OCI-LY7 (cell line): ENCODE data around the gene SPATS1. TPM values are rescaled to one million over a fixed set of nuclear protein-coding genes. Genes with fewer than 3 reads are reported as not detected.

Experiments
- BruUV-seq: library from RNA; stranded (reverse); fragments of 400-500 nt; replicated peaks from 2 replicates; lab custom pipeline; 2021; lab: Mats Ljungman, UMichigan
- CTCF ChIA-PET: fragments of 300-600 bp; sonication (Branson Sonifier 250); formaldehyde crosslinking; loops from one replicate; lab custom pipeline; 2022; ENCODE audit warnings: antibody characterized with exemption; ENCODE audit not compliant: unreplicated experiment; lab: Charles Lee
- POLR2A ChIA-PET: fragments of 300-600 bp; sonication (Branson Sonifier 250); formaldehyde crosslinking; loops from one replicate; lab custom pipeline; 2022; ENCODE audit warnings: antibody characterized with exemption; lab: Charles Lee
- DNase-seq: peaks from one replicate; pipeline ENCODE4 v3.0.0-alpha.2; 2015; ENCODE audit warnings: low spot score
- H2AFZ ChIP-seq: fragments of 200-600 bp; sonication (generic), shearing (Covaris generic); 2 replicates; pipeline ENCODE4 v1.6.1; 2014; ENCODE audit warnings: mild to moderate bottlenecking, antibody characterized with exemption, low read length, moderate library complexity
- H3K27ac ChIP-seq: fragments of 200-600 bp; sonication (generic); 2 replicates; pipeline ENCODE4 v1.5.1; 2014; ENCODE audit warnings: mixed run types, low read depth, mild to moderate bottlenecking, moderate library complexity, low read length, inconsistent platforms; ENCODE audit not compliant: poor library complexity, severe bottlenecking
- H3K36me3 ChIP-seq: fragments of 200-600 bp; sonication (generic); 2 replicates; pipeline ENCODE4 v1.6.1; 2014; ENCODE audit warnings: mild to moderate bottlenecking, antibody characterized with exemption, low read length, moderate library complexity, mixed read lengths; ENCODE audit not compliant: insufficient read depth
- H3K4me1 ChIP-seq: fragments of 200-600 bp; sonication (generic); 2 replicates; pipeline ENCODE4 v1.5.1; 2014; ENCODE audit warnings: mild to moderate bottlenecking, low read length; ENCODE audit not compliant: insufficient read depth, poor library complexity, severe bottlenecking
- H3K4me2 ChIP-seq: fragments of 200-600 bp; sonication (generic); 2 replicates; pipeline ENCODE4 v1.6.1; 2014; ENCODE audit warnings: mild to moderate bottlenecking, low read length
- H3K4me3 ChIP-seq: fragments of 200-600 bp; sonication (generic); 2 replicates; pipeline ENCODE4 v1.5.1; 2014; ENCODE audit warnings: mild to moderate bottlenecking, low read depth, low read length; ENCODE audit not compliant: poor library complexity, severe bottlenecking
- H3K79me2 ChIP-seq: fragments of 200-600 bp; sonication (generic); 2 replicates; pipeline ENCODE4 v1.6.1; 2016; ENCODE audit warnings: low read depth, mild to moderate bottlenecking, low read length, moderate library complexity, mixed read lengths; ENCODE audit not compliant: insufficient read depth
- H3K9me2 ChIP-seq: fragments of 200-600 bp; sonication (generic); 2 replicates; pipeline ENCODE4 v1.6.1; 2016; ENCODE audit warnings: mild to moderate bottlenecking, low read length, mixed read lengths; ENCODE audit not compliant: insufficient read depth
- H3K9me3 ChIP-seq: fragments of 200-600 bp; sonication (generic); 2 replicates; pipeline ENCODE4 v1.6.1; 2014; ENCODE audit warnings: mild to moderate bottlenecking, mixed run types, low read length, mixed read lengths
- H4K20me1 ChIP-seq: fragments of 200-600 bp; sonication (generic); 2 replicates; pipeline ENCODE4 v1.6.1; 2014; ENCODE audit warnings: mild to moderate bottlenecking, antibody characterized with exemption, low read length, moderate library complexity, mixed read lengths; ENCODE audit not compliant: insufficient read depth
- EZH2phosphoT487 ChIP-seq: fragments of 200-600 bp; sonication (generic); IDR thresholded peaks from 2 replicates; pipeline ENCODE4 v1.6.1; 2018; ENCODE audit warnings: low read depth, borderline replicate concordance, mild to moderate bottlenecking, mixed run types, antibody characterized with exemption, low read length, moderate library complexity, mixed read lengths
- intact Hi-C: fragments of 100-400 bp; cut with micrococcal nuclease; formaldehyde crosslinking; loops from one replicate; pipeline ENCODE4 v1.10.0; 2022; ENCODE audit not compliant: unreplicated experiment
- total RNA-seq, 2 experiments: library from RNA; depleted of rRNA in 1 of 2; stranded (reverse); fragments of >200 nt in 1 of 2; shearing (Covaris generic) in 1 of 2; gene quantifications; 2 replicates each; pipeline ENCODE4 v1.2.3, GENCODE V29; 2014 to 2022
- TF ChIP-seq, protein P1 (sequence below): fragments of 200-600 bp; sonication (generic); conservative IDR thresholded peaks from 2 replicates; pipeline ENCODE4 v1.5.1; 2014; ENCODE audit warnings: mild to moderate bottlenecking, antibody characterized with exemption, low read length, moderate library complexity, mixed read lengths

SPATS1 gene
- total RNA-seq, 2 experiments from 2014 or later = not detected

DNA sequence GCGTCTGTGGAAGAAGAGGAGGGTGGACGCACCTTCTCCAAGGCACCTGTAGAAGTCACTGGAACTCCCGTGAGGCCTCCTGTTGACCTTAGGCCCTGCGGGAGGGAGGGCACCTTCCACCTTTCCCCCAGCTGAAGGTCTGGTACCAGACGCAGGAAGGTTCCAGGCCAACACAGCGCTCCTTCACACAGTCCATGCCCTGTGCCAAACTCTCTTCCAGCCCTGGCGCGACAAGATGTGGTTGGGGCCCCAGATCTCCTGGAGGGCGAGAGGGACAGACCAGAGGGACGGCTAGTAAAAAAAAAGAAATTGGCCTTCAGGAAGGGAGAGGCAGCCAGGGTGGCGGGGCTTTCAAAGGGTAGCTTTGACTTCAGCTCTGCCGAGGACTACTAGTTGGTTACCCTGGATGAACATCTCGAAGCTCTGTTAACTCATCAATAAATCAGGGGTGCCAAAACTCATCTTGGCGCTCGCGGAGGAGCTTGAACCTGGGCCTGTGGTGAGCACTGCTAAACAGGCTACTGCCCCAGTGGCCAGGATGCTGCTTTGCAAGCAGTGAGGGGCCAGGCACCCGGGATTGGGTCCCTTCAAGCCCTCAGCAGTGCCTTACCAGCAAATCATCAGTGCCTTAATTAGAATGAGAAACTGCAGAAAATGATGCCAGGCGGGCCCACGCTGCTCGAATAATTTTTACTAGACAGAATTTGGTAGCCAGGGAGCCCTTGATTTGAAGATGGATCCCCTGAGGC, 44.2 kb upstream of the SPATS1 start:
- H3K36me3 ChIP-seq = peaks cover 32% of the 10 kb centered on the region
- H3K4me1 ChIP-seq = no peaks in the 10 kb centered on the region
- no peak overlapping the region for H3K27ac ChIP-seq
- ChIA-PET CTCF (no interaction called here), POLR2A (no interaction called here)
- H3K4me2 ChIP-seq = no peak overlapping the region
- TF ChIP-seq, protein P1, sequence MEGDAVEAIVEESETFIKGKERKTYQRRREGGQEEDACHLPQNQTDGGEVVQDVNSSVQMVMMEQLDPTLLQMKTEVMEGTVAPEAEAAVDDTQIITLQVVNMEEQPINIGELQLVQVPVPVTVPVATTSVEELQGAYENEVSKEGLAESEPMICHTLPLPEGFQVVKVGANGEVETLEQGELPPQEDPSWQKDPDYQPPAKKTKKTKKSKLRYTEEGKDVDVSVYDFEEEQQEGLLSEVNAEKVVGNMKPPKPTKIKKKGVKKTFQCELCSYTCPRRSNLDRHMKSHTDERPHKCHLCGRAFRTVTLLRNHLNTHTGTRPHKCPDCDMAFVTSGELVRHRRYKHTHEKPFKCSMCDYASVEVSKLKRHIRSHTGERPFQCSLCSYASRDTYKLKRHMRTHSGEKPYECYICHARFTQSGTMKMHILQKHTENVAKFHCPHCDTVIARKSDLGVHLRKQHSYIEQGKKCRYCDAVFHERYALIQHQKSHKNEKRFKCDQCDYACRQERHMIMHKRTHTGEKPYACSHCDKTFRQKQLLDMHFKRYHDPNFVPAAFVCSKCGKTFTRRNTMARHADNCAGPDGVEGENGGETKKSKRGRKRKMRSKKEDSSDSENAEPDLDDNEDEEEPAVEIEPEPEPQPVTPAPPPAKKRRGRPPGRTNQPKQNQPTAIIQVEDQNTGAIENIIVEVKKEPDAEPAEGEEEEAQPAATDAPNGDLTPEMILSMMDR = no peak
- TF ChIP-seq EZH2phosphoT487 = no peak
- H3K9me2 ChIP-seq = no peaks in the 10 kb centered on the region
- H2AFZ ChIP-seq = no peak overlapping the region
- no TSS peak for BruUV-seq
- H3K79me2 ChIP-seq = no peaks in the 10 kb centered on the region
- no peak for DNase-seq
- no peak overlapping the region for H3K4me3 ChIP-seq
- H3K9me3 ChIP-seq = no peaks in the 10 kb centered on the region
- intact Hi-C loops = no loop called here
- no peaks in the 10 kb centered on the region for H4K20me1 ChIP-seq

DNA sequence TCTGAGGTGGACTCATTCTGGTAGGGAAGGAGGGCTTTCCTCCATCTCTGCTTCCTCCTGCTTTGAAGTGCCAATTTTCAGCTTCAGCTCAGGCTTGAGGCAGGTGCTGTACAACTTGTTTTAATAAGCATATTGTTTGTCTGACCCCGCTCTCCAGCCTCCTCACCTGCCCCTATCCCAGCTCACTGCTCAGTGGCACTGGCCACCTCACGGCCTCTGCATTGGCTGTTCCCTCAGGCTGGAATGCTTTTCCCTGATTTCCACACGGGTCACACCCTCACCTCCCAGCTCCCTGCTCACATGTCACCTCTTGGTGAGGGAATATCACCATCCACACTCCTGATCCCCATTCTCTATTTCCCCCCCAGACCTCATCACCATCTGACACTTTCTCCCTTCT, 43.6 kb upstream of the SPATS1 start:
- Histone ChIP-seq H3K79me2 (no peaks in the 10 kb centered on the region), H3K9me3 (no peaks in the 10 kb centered on the region), H3K4me3 (no peak overlapping the region), H3K36me3 (peaks cover 38% of the 10 kb centered on the region), H3K4me1 (no peaks in the 10 kb centered on the region), H3K27ac (no peak overlapping the region), H3K9me2 (no peaks in the 10 kb centered on the region), H4K20me1 (no peaks in the 10 kb centered on the region), H3K4me2 (no peak overlapping the region), H2AFZ (no peak overlapping the region)
- BruUV-seq = TSS peak; percentile 77
- no peak for DNase-seq
- TF ChIP-seq, protein P1 = no peak
- no peak for TF ChIP-seq EZH2phosphoT487
- intact Hi-C loops = no loop called here
- ChIA-PET CTCF (no interaction called here), POLR2A (no interaction called here)

DNA sequence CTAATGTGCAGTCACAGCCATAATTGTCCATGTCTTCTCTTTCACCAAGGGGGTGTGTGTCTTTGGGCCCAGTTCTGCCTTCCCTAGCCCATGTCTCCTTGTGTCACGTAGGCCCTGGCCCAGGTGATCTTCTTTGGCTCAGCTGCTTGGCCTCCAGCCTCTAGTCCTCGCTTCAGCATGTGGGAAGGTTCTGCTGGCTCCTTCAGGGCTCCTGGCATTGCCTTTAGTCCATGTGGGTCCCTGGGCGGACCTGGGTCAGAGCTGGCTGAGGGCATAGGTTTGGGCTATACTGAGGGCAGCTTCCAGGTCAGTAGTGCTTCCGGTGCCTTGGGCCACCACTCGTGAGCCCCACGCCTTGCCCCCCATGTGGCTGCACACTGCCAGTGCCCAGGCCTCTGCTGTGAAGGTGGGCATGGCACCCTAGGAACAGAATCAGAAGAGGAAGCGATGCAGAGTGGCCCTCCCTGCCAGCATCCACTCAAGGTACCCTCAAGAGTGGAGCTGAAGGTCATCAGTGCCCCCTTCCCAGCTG, 42.1 kb upstream of the SPATS1 start:
- Histone ChIP-seq H3K79me2 (no peaks in the 10 kb centered on the region), H3K36me3 (peaks cover 53% of the 10 kb centered on the region), H3K9me2 (no peaks in the 10 kb centered on the region), H2AFZ (no peak overlapping the region), H3K4me3 (no peak overlapping the region), H4K20me1 (no peaks in the 10 kb centered on the region), H3K27ac (no peak overlapping the region), H3K9me3 (no peaks in the 10 kb centered on the region), H3K4me1 (no peaks in the 10 kb centered on the region), H3K4me2 (no peak overlapping the region)
- POLR2A ChIA-PET = no interaction called here
- no TSS peak for BruUV-seq
- no peak for DNase-seq
- CTCF ChIA-PET = no interaction called here
- intact Hi-C loops = no loop called here
- TF ChIP-seq, protein P1 = no peak
- no peak for TF ChIP-seq EZH2phosphoT487
